ENCODE measurements around the gene SLC16A1. TPM values are rescaled to one million over a fixed set of nuclear protein-coding genes. Genes with fewer than 3 reads are reported as not detected.

Gene SLC16A1
- total and polyA plus RNA-seq, 2 of the 8 experiments (the other 6 are each of a cell fraction or from before 2014, with no cell fraction given) = 435 to 545 TPM

GRCh38 chr1:112882271-112882744 is 73.7 kb downstream of the SLC16A1 start:
- no peak for FAIRE-seq
- WGBS, 2 experiments (ENCODE audit: extremely low coverage in 1 of 2, insufficient coverage in 1 of 2, insufficient read length in 1 of 2, insufficient replicate concordance in 2 of 2, low coverage in 1 of 2, low lambda C conversion rate in 2 of 2, missing lambda C conversion rate in 1 of 2) = 96% methylated on average over 4 of the region's 4 CpGs; no CpG with 5 or more reads in 1 of the 2 experiments
- H3K23ac ChIP-seq (ENCODE audit: insufficient read length) = no peak overlapping the region
- 0 out of 2 replicates have a peak overlapping the region, but pooled peaks have one; percentile 75 for H2BK5ac ChIP-seq (ENCODE audit: low read depth, low read length)
- H3K9me3 ChIP-seq (ENCODE audit: insufficient read depth in 2 of 2, low read depth in 1 of 2, low read length in 1 of 2) = no peaks in the 10 kb centered on the region
- peak overlapping the region; percentile 5; the same call in 1 of the 2 replicates for H3K18ac ChIP-seq (ENCODE audit: extremely low read depth, low read length)
- no peaks in the 10 kb centered on the region for H3K79me1 ChIP-seq (ENCODE audit: low read depth, low read length)
- no peak overlapping the region for H2AFZ ChIP-seq (ENCODE audit: low read length)
- 0 out of 2 replicates have a peak overlapping the region, but pooled peaks have one; percentile 81 for H2BK15ac ChIP-seq (ENCODE audit: low read length)
- no peak overlapping the region for H3K56ac ChIP-seq (replicated peaks; ENCODE audit: insufficient read length, low read depth, low read length)
- H3K23me2 ChIP-seq (ENCODE audit: low read depth, low read length) = no peaks in the 10 kb centered on the region
- no peaks in the 10 kb centered on the region for H4K20me1 ChIP-seq (replicated peaks in 1 of 2; ENCODE audit: control insufficient read depth in 1 of 2, insufficient read depth in 2 of 2, low read length in 2 of 2)
- H2AK5ac ChIP-seq (ENCODE audit: low read depth, low read length) = peak overlapping the region; percentile 65; the same call in 1 of the 2 replicates
- DNase-seq (ENCODE audit: low read depth in 1 of 2, low spot score in 2 of 2) = no peak
- no peak overlapping the region for H4K5ac ChIP-seq (ENCODE audit: insufficient read length, low read depth, low read length)
- no peaks in the 10 kb centered on the region for H3K27me3 ChIP-seq (replicated peaks in 1 of 4; ENCODE audit: control insufficient read depth in 3 of 4, extremely low read depth in 1 of 4, insufficient read depth in 3 of 4, low read length in 3 of 4)
- H3K79me2 ChIP-seq (ENCODE audit: control insufficient read depth in 1 of 2, insufficient read depth in 2 of 2, low read length in 2 of 2) = no peaks in the 10 kb centered on the region
- ChIA-PET CTCF (ENCODE audit: partially characterized antibody) (interaction anchor here (0.6 to 5.6 kb wide), 36 partner anchors 8 to 258 kb away, joined by 3 to 40 read pairs (median 4); partner anchors contain the start of genes LRIG2 and PPM1J), POLR2A (ENCODE audit: partially characterized antibody) (interaction anchor here (0.7 to 3.9 kb wide), 6 partner anchors 11 to 160 kb away, joined by 4 to 38 read pairs (median 6); no protein-coding TSS in a partner anchor)
- H3K14ac ChIP-seq (ENCODE audit: insufficient read length) = no peak overlapping the region
- H4K8ac ChIP-seq (ENCODE audit: extremely low read depth, insufficient read depth, low read length) = no peak overlapping the region
- H2BK120ac ChIP-seq (replicated peaks; ENCODE audit: low read depth, low read length) = peak overlapping the region; percentile 38
- H3K27ac ChIP-seq (ENCODE audit: low read depth, low read length) = no peak overlapping the region
- peak overlapping the region; percentile 70 for H4K91ac ChIP-seq (replicated peaks; ENCODE audit: insufficient read length, low read length)
- H3K4ac ChIP-seq (replicated peaks; ENCODE audit: insufficient read length, low read depth, low read length) = no peak overlapping the region
- peak overlapping the region; percentile 5; the same call in 1 of the 2 replicates for H2BK12ac ChIP-seq (ENCODE audit: low read depth, low read length)
- H3K4me2 ChIP-seq (ENCODE audit: insufficient read depth in 1 of 2, low read depth in 2 of 2, low read length in 2 of 2) = no peak overlapping the region
- H3K9ac ChIP-seq (replicated peaks in 1 of 4; ENCODE audit: extremely low read depth in 1 of 4, low read depth in 3 of 4, low read length in 3 of 4) = no peak overlapping the region
- peaks cover 0 to 14% (median 5%) of the 10 kb centered on the region in 4 experiments; a peak in 4 of 7 replicates for H3K4me1 ChIP-seq (replicated peaks in 1 of 4; ENCODE audit: control insufficient read depth in 3 of 4, insufficient read depth in 4 of 4, low read length in 3 of 4)
- H3K4me3 ChIP-seq (ENCODE audit: extremely low read depth in 1 of 4, insufficient read depth in 2 of 4, low read depth in 3 of 4, low read length in 4 of 4) = no peak overlapping the region
- peak overlapping the region; percentile 100; the same call in 1 of the 2 replicates for H2BK20ac ChIP-seq (ENCODE audit: low read length)
- no peaks in the 10 kb centered on the region for H3K36me3 ChIP-seq (ENCODE audit: control insufficient read depth in 2 of 4, insufficient read depth in 4 of 4, low read length in 3 of 4)
- TF ChIP-seq RNF2 (IDR thresholded peaks at IDR 0.05; ENCODE audit: borderline replicate concordance, low read depth, low read length, missing control alignments, poor library complexity, severe bottlenecking) = no peak
- no peak for TF ChIP-seq ASH2L (IDR thresholded peaks at IDR 0.05; ENCODE audit: low read length)
- no peak for TF ChIP-seq KDM5A (IDR thresholded peaks at IDR 0.05; ENCODE audit: low read length)
- no peak for TF ChIP-seq ZNF274 (IDR thresholded peaks at IDR 0.05; ENCODE audit: borderline replicate concordance, extremely low read depth, low read length)
- no peak for TF ChIP-seq NRF1 (IDR thresholded peaks at IDR 0.05; ENCODE audit: low read depth, low read length)
- no peak for TF ChIP-seq CHD1 (IDR thresholded peaks at IDR 0.05; ENCODE audit: low read depth, low read length)
- no peak for TF ChIP-seq SIX5 (IDR thresholded peaks at IDR 0.05; ENCODE audit: low read depth, low read length)
- TF ChIP-seq CHD2 (IDR thresholded peaks at IDR 0.05; ENCODE audit: low read length) = no peak
- no peak for TF ChIP-seq MAX (IDR thresholded peaks at IDR 0.05)

Measured in H1 (cell line).